MCF 10A (cell line): ENCODE measurements around the gene RASA1. TPM values are rescaled to one million over a fixed set of nuclear protein-coding genes. Genes with fewer than 3 reads are reported as not detected.
A peak's percentile ranks its signal among the peaks of the same experiment; 100 is the strongest.

Experiments
- BruUV-seq: library from RNA; stranded (reverse); fragments of 400-500 nt; replicated peaks from 2 replicates; lab custom pipeline; 2021; lab: Mats Ljungman, UMichigan
- CTCF ChIA-PET: fragments of 300-600 bp; sonication (Branson Sonifier 250); formaldehyde crosslinking; extraction: SDS; loops from one replicate; lab custom pipeline; 2021; ENCODE audit warnings: antibody characterized with exemption, inconsistent platforms; lab: Yijun Ruan, JAX
- POLR2A ChIA-PET: fragments of 300-600, 350-650 bp; sonication (Branson Sonifier 250); formaldehyde crosslinking; extraction: SDS; loops from one replicate; lab custom pipeline; 2020; ENCODE audit warnings: antibody characterized with exemption, inconsistent platforms; lab: Yijun Ruan, JAX
- DNase-seq: peaks from one replicate; pipeline ENCODE4 v3.0.0-alpha.2; 2018; ENCODE audit not compliant: unreplicated experiment
- H3K27ac Mint-ChIP-seq: one replicate; pipeline ENCODE4 v1.8.0; 2022; ENCODE audit warnings: mild to moderate bottlenecking, low read depth, mixed read lengths; ENCODE audit not compliant: unreplicated experiment
- H3K27me3 Mint-ChIP-seq: one replicate; pipeline ENCODE4 v1.8.0; 2022; ENCODE audit warnings: mixed read lengths; ENCODE audit not compliant: insufficient read depth, unreplicated experiment
- H3K36me3 Mint-ChIP-seq: one replicate; pipeline ENCODE4 v1.8.0; 2022; ENCODE audit warnings: mild to moderate bottlenecking, moderate library complexity, mixed read lengths; ENCODE audit not compliant: insufficient read depth, unreplicated experiment
- H3K4me1 Mint-ChIP-seq: one replicate; pipeline ENCODE4 v1.8.0; 2022; ENCODE audit warnings: mixed read lengths; ENCODE audit not compliant: insufficient read depth, unreplicated experiment
- H3K4me3 Mint-ChIP-seq: one replicate; pipeline ENCODE4 v1.8.0; 2022; ENCODE audit warnings: mild to moderate bottlenecking, moderate library complexity, mixed read lengths; ENCODE audit not compliant: unreplicated experiment
- H3K9me3 Mint-ChIP-seq: one replicate; pipeline ENCODE4 v1.8.0; 2022; ENCODE audit warnings: mixed read lengths; ENCODE audit not compliant: unreplicated experiment
- CTCF ChIP-seq: fragments of 200-600 bp; IDR thresholded peaks from one replicate; pipeline ENCODE4 v1.8.0; 2022; ENCODE audit warnings: antibody characterized with exemption, mild to moderate bottlenecking; ENCODE audit not compliant: unreplicated experiment
- intact Hi-C: fragments of 100-400 bp; cut with micrococcal nuclease; formaldehyde crosslinking; loops from 2 replicates; pipeline ENCODE4 v1.14.1; 2022
- total RNA-seq: library from RNA; stranded (reverse); gene quantifications from 2 replicates; pipeline ENCODE4 v1.2.3, GENCODE V29; 2022

The RASA1 gene
- total RNA-seq, 1 experiment from 2014 or later, result 68.6 TPM

GRCh38 chr5:87298692-87299362 lies 31.1 kb downstream of the RASA1 start:
- no peak overlapping the region for H3K4me3 Mint-ChIP-seq
- intact Hi-C loops, result no loop called here
- TF ChIP-seq CTCF, result no peak
- H3K4me1 Mint-ChIP-seq, result peaks cover 61% of the 10 kb centered on the region
- ChIA-PET CTCF (interaction anchor here (0.6 to 1.0 kb wide), 3 partner anchors 34 to 228 kb away, joined by 4 to 5 read pairs (median 5); no protein-coding TSS in a partner anchor), POLR2A (interaction anchor here (1.0 to 1.2 kb wide), 2 partner anchors 15 to 30 kb away, joined by 3 to 8 read pairs; no protein-coding TSS in a partner anchor)
- peaks cover 5% of the 10 kb centered on the region for H3K36me3 Mint-ChIP-seq
- no peak for DNase-seq
- BruUV-seq, result no TSS peak
- no peaks in the 10 kb centered on the region for H3K27me3 Mint-ChIP-seq
- no peak overlapping the region for H3K27ac Mint-ChIP-seq
- H3K9me3 Mint-ChIP-seq, result no peaks in the 10 kb centered on the region

DNA sequence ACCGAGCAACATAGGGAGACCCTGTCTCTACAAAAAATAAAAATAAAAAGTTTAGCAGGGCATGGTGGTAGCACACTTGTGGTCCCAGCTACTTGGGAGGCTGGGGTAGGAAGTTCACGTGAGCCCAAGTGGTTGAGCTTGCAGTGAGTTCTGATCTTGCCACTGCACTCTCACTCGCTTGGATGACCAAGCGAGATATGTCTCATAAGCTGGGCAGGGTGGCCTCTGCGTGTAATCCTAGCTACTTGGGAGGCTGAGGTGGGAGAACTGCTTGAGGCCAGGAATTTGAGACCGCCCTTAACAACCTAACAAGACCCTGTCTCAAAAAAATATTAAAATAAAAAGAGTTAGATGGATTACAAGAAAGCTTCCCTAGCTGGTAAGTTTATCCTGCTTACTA lies 32.5 kb downstream of the RASA1 start:
- TF ChIP-seq CTCF, result no peak
- no peaks in the 10 kb centered on the region for H3K27me3 Mint-ChIP-seq
- no TSS peak for BruUV-seq
- ChIA-PET CTCF (interaction anchor here (0.7 to 0.8 kb wide), 2 partner anchors 9 to 19 kb away, joined by 3 read pairs; no protein-coding TSS in a partner anchor), POLR2A (interaction anchor here (0.7 to 1.4 kb wide), 3 partner anchors 10 to 16 kb away, joined by 4 to 5 read pairs (median 4); no protein-coding TSS in a partner anchor)
- no peak overlapping the region for H3K4me3 Mint-ChIP-seq
- peaks cover 55% of the 10 kb centered on the region for H3K4me1 Mint-ChIP-seq
- intact Hi-C loops, result no loop called here
- H3K9me3 Mint-ChIP-seq, result no peaks in the 10 kb centered on the region
- no peak overlapping the region for H3K27ac Mint-ChIP-seq
- H3K36me3 Mint-ChIP-seq, result peaks cover 16% of the 10 kb centered on the region
- DNase-seq, result no peak

DNA sequence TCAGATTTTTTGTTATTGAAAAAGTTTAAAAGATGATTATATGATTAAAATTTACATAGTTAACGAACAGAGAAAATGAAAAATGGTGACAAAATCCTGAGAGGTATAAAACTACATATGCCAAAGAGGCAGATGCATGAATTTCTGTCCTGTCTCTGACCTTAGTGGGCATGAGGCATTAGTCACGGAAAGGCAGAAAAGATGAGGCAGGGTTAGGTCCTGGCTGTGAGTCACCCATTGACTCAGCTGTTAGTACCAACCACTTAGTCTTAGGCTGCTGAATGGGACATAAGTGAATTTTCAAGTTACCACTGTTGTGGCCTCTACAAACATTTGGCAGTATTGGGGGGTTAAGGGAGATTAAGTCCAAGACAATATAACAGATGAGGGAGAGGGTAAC lies 33.1 kb downstream of the RASA1 start:
- Mint-ChIP-seq H3K27ac (no peak overlapping the region), H3K4me3 (no peak overlapping the region), H3K9me3 (no peaks in the 10 kb centered on the region), H3K4me1 (peaks cover 55% of the 10 kb centered on the region), H3K27me3 (no peaks in the 10 kb centered on the region), H3K36me3 (peaks cover 20% of the 10 kb centered on the region)
- no TSS peak for BruUV-seq
- TF ChIP-seq CTCF, result no peak
- intact Hi-C loops, result no loop called here
- peak; percentile 90 for DNase-seq
- ChIA-PET POLR2A (interaction anchor here (0.7 to 1.4 kb wide), 3 partner anchors 9 to 16 kb away, joined by 4 to 5 read pairs (median 4); no protein-coding TSS in a partner anchor), CTCF (interaction anchor here (0.7 to 0.8 kb wide), 2 partner anchors 9 to 19 kb away, joined by 3 read pairs; no protein-coding TSS in a partner anchor)

GRCh38 chr5:87302061-87302460 lies 34.4 kb downstream of the RASA1 start:
- BruUV-seq, result no TSS peak

More at GRCh38 chr5:87302061-87302460, 34.4 kb downstream of the RASA1 start:
- intact Hi-C loops, result no loop called here
- H3K9me3 Mint-ChIP-seq, result no peaks in the 10 kb centered on the region
- no peak overlapping the region for H3K4me3 Mint-ChIP-seq
- ChIA-PET POLR2A (interaction anchor here (0.8 kb wide), 1 partner anchor 18 kb away, joined by 3 read pairs; no protein-coding TSS in a partner anchor), CTCF (no interaction called here)
- H3K4me1 Mint-ChIP-seq, result peaks cover 45% of the 10 kb centered on the region
- peaks cover 23% of the 10 kb centered on the region for H3K36me3 Mint-ChIP-seq
- no peak for TF ChIP-seq CTCF
- no peaks in the 10 kb centered on the region for H3K27me3 Mint-ChIP-seq
- peak; percentile 60 for DNase-seq
- no peak overlapping the region for H3K27ac Mint-ChIP-seq
